Measurements from ENCODE around the gene ARPC2. TPM values are rescaled to one million over a fixed set of nuclear protein-coding genes. Genes with fewer than 3 reads are reported as not detected.

The ARPC2 gene
- polyA plus RNA-seq, 1 donor (not counting 4 experiments of a cell fraction or from before 2014, with no cell fraction given), result 1,121 TPM

- no peak for DNase-seq (ENCODE audit: low read depth, low spot score)
- dilution Hi-C loops (cut with MboI; ENCODE audit: extremely low pct_ligation_motif_present, low sequenced_read_pairs), result no loop called here
- Histone ChIP-seq H3K79me2 (ENCODE audit: control insufficient read depth, insufficient read depth, low read length) (peaks cover 66% of the 10 kb centered on the region), H3K9ac (ENCODE audit: control insufficient read depth, extremely low read depth, insufficient read depth, low read length) (no peak overlapping the region), H3K4me3 (ENCODE audit: control insufficient read depth in 2 of 3, extremely low read depth in 1 of 3, insufficient read depth in 2 of 3, low read depth in 1 of 3, low read length in 3 of 3) (no peak overlapping the region), H3K9me1 (ENCODE audit: control insufficient read depth, extremely low read depth, insufficient read depth, low read length) (no peaks in the 10 kb centered on the region), H3K4me1 (ENCODE audit: control insufficient read depth, extremely low read depth, insufficient read depth, low read length) (peaks cover 31% of the 10 kb centered on the region), H4K20me1 (ENCODE audit: control insufficient read depth, extremely low read depth, insufficient read depth, low read length) (peaks cover 23% of the 10 kb centered on the region), H3K36me3 (ENCODE audit: control insufficient read depth in 2 of 2, extremely low read depth in 1 of 2, insufficient read depth in 2 of 2, low read length in 2 of 2) (peaks cover 33 to 42% of the 10 kb centered on the region in 2 experiments), H3K4me2 (ENCODE audit: control insufficient read depth, extremely low read depth, insufficient read depth, low read depth, low read length) (no peak overlapping the region), H3K27me3 (ENCODE audit: control insufficient read depth, extremely low read depth, insufficient read depth, low read length) (no peaks in the 10 kb centered on the region), H3K9me3 (ENCODE audit: control insufficient read depth, low read depth, low read length) (no peaks in the 10 kb centered on the region), H2AFZ (ENCODE audit: control insufficient read depth, low read length) (no peak overlapping the region), H3K27ac (ENCODE audit: control insufficient read depth, insufficient read depth, low read length) (no peak overlapping the region)
- no peak for FAIRE-seq
- no peak for TF ChIP-seq EZH2 (IDR thresholded peaks at IDR 0.05; ENCODE audit: low read length)
- TF ChIP-seq, protein P1, sequence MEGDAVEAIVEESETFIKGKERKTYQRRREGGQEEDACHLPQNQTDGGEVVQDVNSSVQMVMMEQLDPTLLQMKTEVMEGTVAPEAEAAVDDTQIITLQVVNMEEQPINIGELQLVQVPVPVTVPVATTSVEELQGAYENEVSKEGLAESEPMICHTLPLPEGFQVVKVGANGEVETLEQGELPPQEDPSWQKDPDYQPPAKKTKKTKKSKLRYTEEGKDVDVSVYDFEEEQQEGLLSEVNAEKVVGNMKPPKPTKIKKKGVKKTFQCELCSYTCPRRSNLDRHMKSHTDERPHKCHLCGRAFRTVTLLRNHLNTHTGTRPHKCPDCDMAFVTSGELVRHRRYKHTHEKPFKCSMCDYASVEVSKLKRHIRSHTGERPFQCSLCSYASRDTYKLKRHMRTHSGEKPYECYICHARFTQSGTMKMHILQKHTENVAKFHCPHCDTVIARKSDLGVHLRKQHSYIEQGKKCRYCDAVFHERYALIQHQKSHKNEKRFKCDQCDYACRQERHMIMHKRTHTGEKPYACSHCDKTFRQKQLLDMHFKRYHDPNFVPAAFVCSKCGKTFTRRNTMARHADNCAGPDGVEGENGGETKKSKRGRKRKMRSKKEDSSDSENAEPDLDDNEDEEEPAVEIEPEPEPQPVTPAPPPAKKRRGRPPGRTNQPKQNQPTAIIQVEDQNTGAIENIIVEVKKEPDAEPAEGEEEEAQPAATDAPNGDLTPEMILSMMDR (optimal IDR thresholded peaks at IDR 0.05 in 1 of 3, IDR thresholded peaks at IDR 0.05 in 1 of 3, conservative IDR thresholded peaks at IDR 0.05 in 1 of 3; ENCODE audit: extremely low read depth in 1 of 3, insufficient read depth in 2 of 3, low read length in 3 of 3), result peak in 1 of 3 experiments; percentile 38
Observed at GRCh38 chr2:218230882-218231281, 13.9 kb downstream of the ARPC2 start.

- dilution Hi-C loops (cut with MboI; ENCODE audit: extremely low pct_ligation_motif_present, low sequenced_read_pairs), result no loop called here
- no peak overlapping the region for H3K4me2 ChIP-seq (ENCODE audit: control insufficient read depth, extremely low read depth, insufficient read depth, low read depth, low read length)
- H4K20me1 ChIP-seq (ENCODE audit: control insufficient read depth, extremely low read depth, insufficient read depth, low read length), result peaks cover 23% of the 10 kb centered on the region
- H3K9ac ChIP-seq (ENCODE audit: control insufficient read depth, extremely low read depth, insufficient read depth, low read length), result no peak overlapping the region
- H3K79me2 ChIP-seq (ENCODE audit: control insufficient read depth, insufficient read depth, low read length), result peaks cover 60% of the 10 kb centered on the region
- DNase-seq (ENCODE audit: low read depth, low spot score), result no peak
- TF ChIP-seq EZH2 (IDR thresholded peaks at IDR 0.05; ENCODE audit: low read length), result no peak
- TF ChIP-seq, protein P1 (optimal IDR thresholded peaks at IDR 0.05 in 1 of 3, IDR thresholded peaks at IDR 0.05 in 1 of 3, conservative IDR thresholded peaks at IDR 0.05 in 1 of 3; ENCODE audit: extremely low read depth in 1 of 3, insufficient read depth in 2 of 3, low read length in 3 of 3), result no peak
- peaks cover 20% of the 10 kb centered on the region for H3K4me1 ChIP-seq (ENCODE audit: control insufficient read depth, extremely low read depth, insufficient read depth, low read length)
- H3K9me1 ChIP-seq (ENCODE audit: control insufficient read depth, extremely low read depth, insufficient read depth, low read length), result no peaks in the 10 kb centered on the region
- no peaks in the 10 kb centered on the region for H3K27me3 ChIP-seq (ENCODE audit: control insufficient read depth, extremely low read depth, insufficient read depth, low read length)
- H2AFZ ChIP-seq (ENCODE audit: control insufficient read depth, low read length), result no peak overlapping the region
- H3K9me3 ChIP-seq (ENCODE audit: control insufficient read depth, low read depth, low read length), result no peaks in the 10 kb centered on the region
- H3K4me3 ChIP-seq (ENCODE audit: control insufficient read depth in 2 of 3, extremely low read depth in 1 of 3, insufficient read depth in 2 of 3, low read depth in 1 of 3, low read length in 3 of 3), result no peak overlapping the region
- no peak for FAIRE-seq
- H3K36me3 ChIP-seq (ENCODE audit: control insufficient read depth in 2 of 2, extremely low read depth in 1 of 2, insufficient read depth in 2 of 2, low read length in 2 of 2), result peaks cover 31 to 55% of the 10 kb centered on the region in 2 experiments
- no peak overlapping the region for H3K27ac ChIP-seq (ENCODE audit: control insufficient read depth, insufficient read depth, low read length)
Observed at GRCh38 chr2:218233543-218233942, 16.6 kb downstream of the ARPC2 start.

Measured in keratinocyte (primary cell).